Keratinocyte (primary cell): ENCODE measurements around the gene ISG15.

Experiments
- EZH2 ChIP-seq: IDR thresholded peaks from one replicate; pipeline ENCODE4 v1.6.1; 2012; ENCODE audit warnings: inconsistent platforms, mild to moderate bottlenecking, low read length, moderate library complexity
- TF ChIP-seq, protein P1 (sequence below), 3 experiments: IDR thresholded peaks in 1 of 3; conservative IDR thresholded peaks in 1 of 3; optimal IDR thresholded peaks in 1 of 3; 2 replicates in 2 of 3; 3 replicates in 1 of 3; pipeline versions ENCODE3 to v1.5.1; 2011; ENCODE audit warnings: low read length in 3 of 3, mild to moderate bottlenecking in 3 of 3, moderate library complexity in 2 of 3, control low read depth in 1 of 3, inconsistent platforms in 1 of 3; ENCODE audit not compliant: insufficient read depth in 2 of 3; ENCODE audit errors: extremely low read depth in 1 of 3

DNA sequence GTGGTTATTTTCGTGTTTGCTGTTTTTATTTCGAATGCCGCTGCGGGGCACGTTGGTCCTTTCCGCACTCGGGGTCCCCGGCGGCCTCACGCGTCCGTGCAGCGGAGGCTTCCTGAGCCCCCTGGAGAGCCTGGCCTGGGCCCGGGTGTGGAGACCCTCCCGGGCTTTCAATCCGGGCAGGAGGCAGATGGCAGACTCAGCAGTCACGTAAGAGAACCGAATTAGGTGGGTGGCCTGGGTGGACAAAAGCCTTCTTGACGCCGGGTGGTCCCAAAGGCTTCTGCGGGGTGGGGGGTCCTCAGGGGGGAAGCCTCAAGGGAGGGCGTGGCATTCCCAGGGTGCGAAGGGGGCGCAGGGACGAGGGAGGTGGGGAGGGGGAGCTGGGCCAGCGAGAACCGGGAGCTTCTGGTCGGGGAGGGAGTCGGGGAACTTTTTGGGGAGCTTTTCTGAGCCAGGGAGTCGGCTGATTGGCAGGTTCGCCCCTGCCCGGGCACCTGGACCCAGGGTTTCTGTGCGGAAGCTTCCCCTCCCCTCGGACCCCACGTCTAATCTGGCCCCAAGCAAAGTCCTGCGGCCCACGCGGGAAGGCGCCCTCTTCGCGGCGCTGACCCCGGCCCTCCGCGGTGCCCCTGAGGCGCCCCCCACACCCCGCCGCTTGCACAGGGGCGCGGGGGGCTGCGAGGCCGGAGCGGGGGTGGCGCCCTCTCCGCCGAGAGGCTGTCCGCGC lies 12.1 kb upstream of the ISG15 start:
- TF ChIP-seq, protein P1, sequence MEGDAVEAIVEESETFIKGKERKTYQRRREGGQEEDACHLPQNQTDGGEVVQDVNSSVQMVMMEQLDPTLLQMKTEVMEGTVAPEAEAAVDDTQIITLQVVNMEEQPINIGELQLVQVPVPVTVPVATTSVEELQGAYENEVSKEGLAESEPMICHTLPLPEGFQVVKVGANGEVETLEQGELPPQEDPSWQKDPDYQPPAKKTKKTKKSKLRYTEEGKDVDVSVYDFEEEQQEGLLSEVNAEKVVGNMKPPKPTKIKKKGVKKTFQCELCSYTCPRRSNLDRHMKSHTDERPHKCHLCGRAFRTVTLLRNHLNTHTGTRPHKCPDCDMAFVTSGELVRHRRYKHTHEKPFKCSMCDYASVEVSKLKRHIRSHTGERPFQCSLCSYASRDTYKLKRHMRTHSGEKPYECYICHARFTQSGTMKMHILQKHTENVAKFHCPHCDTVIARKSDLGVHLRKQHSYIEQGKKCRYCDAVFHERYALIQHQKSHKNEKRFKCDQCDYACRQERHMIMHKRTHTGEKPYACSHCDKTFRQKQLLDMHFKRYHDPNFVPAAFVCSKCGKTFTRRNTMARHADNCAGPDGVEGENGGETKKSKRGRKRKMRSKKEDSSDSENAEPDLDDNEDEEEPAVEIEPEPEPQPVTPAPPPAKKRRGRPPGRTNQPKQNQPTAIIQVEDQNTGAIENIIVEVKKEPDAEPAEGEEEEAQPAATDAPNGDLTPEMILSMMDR (optimal IDR thresholded peaks at IDR 0.05 in 1 of 3, IDR thresholded peaks at IDR 0.05 in 1 of 3, conservative IDR thresholded peaks at IDR 0.05 in 1 of 3; ENCODE audit: extremely low read depth in 1 of 3, insufficient read depth in 2 of 3, low read length in 3 of 3): no peak
- no peak for TF ChIP-seq EZH2
